ENCODE data around the gene KAT7. TPM values are rescaled to one million over a fixed set of nuclear protein-coding genes. Genes with fewer than 3 reads are reported as not detected.

Gene KAT7
- total and polyA plus RNA-seq, 9 donors = 25.0 to 31.8 (median 26.7) TPM

- DNase-seq = no peak
- no peaks in the 10 kb centered on the region for H3K9me3 ChIP-seq (replicated peaks; ENCODE audit: control insufficient read depth, low read depth, low read length)
- H3K27ac ChIP-seq (ENCODE audit: low read length) = no peak overlapping the region
- WGBS (ENCODE audit: insufficient coverage) = 75% methylated on average over 2 of the region's 5 CpGs
- H3K4me3 ChIP-seq (ENCODE audit: low read length) = no peak overlapping the region
- peaks cover 48% of the 10 kb centered on the region for H3K4me1 ChIP-seq (ENCODE audit: control insufficient read depth, insufficient read depth, low read length)
- H3K36me3 ChIP-seq (ENCODE audit: control insufficient read depth, insufficient read depth, low read length) = no peaks in the 10 kb centered on the region
- H3K27me3 ChIP-seq (ENCODE audit: control insufficient read depth, insufficient read depth, low read length) = peaks cover 41% of the 10 kb centered on the region
These were observed 61.7 kb downstream of the KAT7 start for GRCh38 chr17:49850218-49850610.

- DNase-seq = no peak
- under 1% methylated on average over 57 of the region's 61 CpGs for WGBS (ENCODE audit: insufficient coverage)
- peak overlapping the region; percentile 57 for H3K4me3 ChIP-seq (ENCODE audit: low read length)
- no peaks in the 10 kb centered on the region for H3K9me3 ChIP-seq (replicated peaks; ENCODE audit: control insufficient read depth, low read depth, low read length)
- H3K27me3 ChIP-seq (ENCODE audit: control insufficient read depth, insufficient read depth, low read length) = peaks cover 43% of the 10 kb centered on the region
- no peaks in the 10 kb centered on the region for H3K36me3 ChIP-seq (ENCODE audit: control insufficient read depth, insufficient read depth, low read length)
- H3K27ac ChIP-seq (ENCODE audit: low read length) = no peak overlapping the region
- peaks cover 42% of the 10 kb centered on the region for H3K4me1 ChIP-seq (ENCODE audit: control insufficient read depth, insufficient read depth, low read length)
These were observed 62.4 kb downstream of the KAT7 start for GRCh38 chr17:49850772-49851386.

GRCh38 chr17:49851387-49852291 lies 63.2 kb downstream of the KAT7 start:
- H3K4me3 ChIP-seq (ENCODE audit: low read length) = peak overlapping the region; percentile 57
- peaks cover 45% of the 10 kb centered on the region for H3K27me3 ChIP-seq (ENCODE audit: control insufficient read depth, insufficient read depth, low read length)
- under 1% methylated on average over 36 of the region's 55 CpGs for WGBS (ENCODE audit: insufficient coverage)
- DNase-seq = peak; percentile 81
- no peaks in the 10 kb centered on the region for H3K36me3 ChIP-seq (ENCODE audit: control insufficient read depth, insufficient read depth, low read length)
- no peaks in the 10 kb centered on the region for H3K9me3 ChIP-seq (replicated peaks; ENCODE audit: control insufficient read depth, low read depth, low read length)
- peaks cover 35% of the 10 kb centered on the region for H3K4me1 ChIP-seq (ENCODE audit: control insufficient read depth, insufficient read depth, low read length)
- no peak overlapping the region for H3K27ac ChIP-seq (ENCODE audit: low read length)

- 50% methylated on average over 5 of the region's 10 CpGs for WGBS (ENCODE audit: insufficient coverage)
- no peak overlapping the region for H3K27ac ChIP-seq (ENCODE audit: low read length)
- no peaks in the 10 kb centered on the region for H3K36me3 ChIP-seq (ENCODE audit: control insufficient read depth, insufficient read depth, low read length)
- no peaks in the 10 kb centered on the region for H3K9me3 ChIP-seq (replicated peaks; ENCODE audit: control insufficient read depth, low read depth, low read length)
- H3K4me3 ChIP-seq (ENCODE audit: low read length) = no peak overlapping the region
- H3K4me1 ChIP-seq (ENCODE audit: control insufficient read depth, insufficient read depth, low read length) = peaks cover 18% of the 10 kb centered on the region
- peaks cover 45% of the 10 kb centered on the region for H3K27me3 ChIP-seq (ENCODE audit: control insufficient read depth, insufficient read depth, low read length)
- DNase-seq = no peak
These were observed 65.1 kb downstream of the KAT7 start for GRCh38 chr17:49853470-49854015.

GRCh38 chr17:49854126-49854525 lies 65.6 kb downstream of the KAT7 start:
- Histone ChIP-seq H3K36me3 (ENCODE audit: control insufficient read depth, insufficient read depth, low read length) (no peaks in the 10 kb centered on the region), H3K9me3 (replicated peaks; ENCODE audit: control insufficient read depth, low read depth, low read length) (no peaks in the 10 kb centered on the region), H3K27me3 (ENCODE audit: control insufficient read depth, insufficient read depth, low read length) (peaks cover 50% of the 10 kb centered on the region), H3K4me3 (ENCODE audit: low read length) (no peak overlapping the region), H3K4me1 (ENCODE audit: control insufficient read depth, insufficient read depth, low read length) (peaks cover 18% of the 10 kb centered on the region), H3K27ac (ENCODE audit: low read length) (no peak overlapping the region)
- 71% methylated on average over 5 of the region's 5 CpGs for WGBS (ENCODE audit: insufficient coverage)
- no peak for DNase-seq

- DNase-seq = no peak
- WGBS (ENCODE audit: insufficient coverage) = 57% methylated on average over 4 of the region's 6 CpGs
- H3K27ac ChIP-seq (ENCODE audit: low read length) = no peak overlapping the region
- H3K4me3 ChIP-seq (ENCODE audit: low read length) = no peak overlapping the region
- peaks cover 25% of the 10 kb centered on the region for H3K27me3 ChIP-seq (ENCODE audit: control insufficient read depth, insufficient read depth, low read length)
- H3K9me3 ChIP-seq (replicated peaks; ENCODE audit: control insufficient read depth, low read depth, low read length) = no peaks in the 10 kb centered on the region
- H3K4me1 ChIP-seq (ENCODE audit: control insufficient read depth, insufficient read depth, low read length) = peaks cover 15% of the 10 kb centered on the region
- H3K36me3 ChIP-seq (ENCODE audit: control insufficient read depth, insufficient read depth, low read length) = no peaks in the 10 kb centered on the region
These were observed 70.3 kb downstream of the KAT7 start for GRCh38 chr17:49858796-49859195.

- no peak for DNase-seq
- Histone ChIP-seq H3K4me1 (ENCODE audit: control insufficient read depth, insufficient read depth, low read length) (peaks cover 15% of the 10 kb centered on the region), H3K27ac (ENCODE audit: low read length) (no peak overlapping the region), H3K36me3 (ENCODE audit: control insufficient read depth, insufficient read depth, low read length) (no peaks in the 10 kb centered on the region), H3K9me3 (replicated peaks; ENCODE audit: control insufficient read depth, low read depth, low read length) (no peaks in the 10 kb centered on the region), H3K4me3 (ENCODE audit: low read length) (no peak overlapping the region), H3K27me3 (ENCODE audit: control insufficient read depth, insufficient read depth, low read length) (peaks cover 20% of the 10 kb centered on the region)
- WGBS (ENCODE audit: insufficient coverage) = 60% methylated on average over 16 of the region's 20 CpGs
These were observed 71.8 kb downstream of the KAT7 start for GRCh38 chr17:49859991-49860953.

- WGBS (ENCODE audit: insufficient coverage) = 24% methylated on average over 12 of the region's 16 CpGs
- peaks cover 15% of the 10 kb centered on the region for H3K4me1 ChIP-seq (ENCODE audit: control insufficient read depth, insufficient read depth, low read length)
- no peaks in the 10 kb centered on the region for H3K9me3 ChIP-seq (replicated peaks; ENCODE audit: control insufficient read depth, low read depth, low read length)
- peak; percentile 41 for DNase-seq
- peaks cover 17% of the 10 kb centered on the region for H3K27me3 ChIP-seq (ENCODE audit: control insufficient read depth, insufficient read depth, low read length)
- H3K4me3 ChIP-seq (ENCODE audit: low read length) = no peak overlapping the region
- H3K27ac ChIP-seq (ENCODE audit: low read length) = no peak overlapping the region
- no peaks in the 10 kb centered on the region for H3K36me3 ChIP-seq (ENCODE audit: control insufficient read depth, insufficient read depth, low read length)
These were observed 72.8 kb downstream of the KAT7 start for GRCh38 chr17:49861150-49861884.

GRCh38 chr17:49862781-49863331 lies 74.4 kb downstream of the KAT7 start:
- H3K4me1 ChIP-seq (ENCODE audit: control insufficient read depth, insufficient read depth, low read length) = peaks cover 15% of the 10 kb centered on the region
- peaks cover 19% of the 10 kb centered on the region for H3K27me3 ChIP-seq (ENCODE audit: control insufficient read depth, insufficient read depth, low read length)
- H3K9me3 ChIP-seq (replicated peaks; ENCODE audit: control insufficient read depth, low read depth, low read length) = no peaks in the 10 kb centered on the region
- no peak overlapping the region for H3K27ac ChIP-seq (ENCODE audit: low read length)
- H3K36me3 ChIP-seq (ENCODE audit: control insufficient read depth, insufficient read depth, low read length) = no peaks in the 10 kb centered on the region
- H3K4me3 ChIP-seq (ENCODE audit: low read length) = no peak overlapping the region
- WGBS (ENCODE audit: insufficient coverage) = 21% methylated on average over 12 of the region's 17 CpGs
- no peak for DNase-seq
